ENCODE measurements around the gene PHRF1.

The PHRF1 gene

DNA sequence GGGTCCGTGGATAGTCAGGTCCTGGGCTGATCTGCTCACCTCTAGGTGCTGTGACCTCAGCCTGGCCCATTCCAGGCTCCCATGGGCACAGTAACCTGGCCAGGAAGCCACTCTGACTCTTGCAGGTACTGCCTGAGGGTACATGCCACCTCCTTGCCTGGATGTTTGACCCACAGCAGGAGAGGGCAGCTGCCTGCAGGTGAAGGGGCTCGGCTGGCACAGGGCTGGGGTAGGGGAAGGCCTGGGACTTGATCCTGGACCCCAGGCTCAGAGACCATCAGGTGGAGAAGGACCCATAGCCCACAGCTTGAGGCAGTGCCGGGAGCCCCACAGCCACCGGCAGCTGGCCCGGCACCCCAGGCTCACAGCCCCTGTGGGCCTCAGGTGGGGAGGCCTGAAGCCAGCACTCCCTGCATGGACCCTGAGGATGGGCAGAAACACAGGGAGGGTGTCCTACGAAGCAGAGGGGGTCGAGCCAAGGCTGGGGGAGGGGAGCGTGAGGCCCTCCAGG is 36.2 kb upstream of the PHRF1 start:
- no peak for DNase-seq (ENCODE audit: low spot score)

DNA sequence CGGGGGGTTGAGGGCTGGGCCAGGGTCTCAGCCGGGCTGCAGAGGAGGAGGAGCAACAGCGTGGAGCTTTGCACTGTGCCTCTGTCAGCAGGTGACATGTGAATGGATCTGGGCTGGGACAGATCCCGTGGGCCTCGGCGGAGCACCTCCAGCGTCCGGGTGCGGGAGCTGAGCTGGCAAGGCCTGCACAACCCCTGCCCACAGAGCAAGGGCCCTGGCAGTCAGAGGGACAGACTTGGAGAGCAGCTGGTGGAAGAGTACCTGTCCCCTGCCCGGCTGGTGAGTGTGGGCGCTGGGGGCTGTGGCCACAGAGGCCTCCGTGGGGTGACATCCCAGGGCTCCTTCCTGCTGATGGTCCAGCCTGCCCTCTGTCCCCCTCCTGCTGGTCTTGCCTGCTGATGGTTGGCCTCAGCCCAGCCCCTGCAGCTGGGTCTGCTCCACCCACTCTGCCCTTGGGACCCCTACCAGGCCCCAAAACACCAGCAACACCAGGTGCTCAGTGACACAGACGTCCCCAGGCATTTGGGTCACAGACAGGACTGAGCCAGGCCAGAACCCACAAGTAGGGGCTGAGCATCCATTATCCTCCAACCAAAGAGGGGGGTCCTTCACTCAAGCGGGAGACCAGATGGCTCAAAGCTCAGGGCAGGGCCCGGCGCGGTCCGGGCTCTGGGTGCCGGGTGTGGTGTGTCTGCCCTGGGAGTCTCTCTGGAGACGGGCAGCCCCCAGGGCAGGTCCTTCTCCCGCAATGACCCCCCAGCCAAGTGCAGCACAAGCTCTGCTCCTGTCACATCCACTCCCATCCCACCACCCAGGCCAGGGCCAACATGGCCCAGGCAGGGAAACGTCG is 35.5 kb upstream of the PHRF1 start:
- DNase-seq (ENCODE audit: low spot score) = no peak

DNA sequence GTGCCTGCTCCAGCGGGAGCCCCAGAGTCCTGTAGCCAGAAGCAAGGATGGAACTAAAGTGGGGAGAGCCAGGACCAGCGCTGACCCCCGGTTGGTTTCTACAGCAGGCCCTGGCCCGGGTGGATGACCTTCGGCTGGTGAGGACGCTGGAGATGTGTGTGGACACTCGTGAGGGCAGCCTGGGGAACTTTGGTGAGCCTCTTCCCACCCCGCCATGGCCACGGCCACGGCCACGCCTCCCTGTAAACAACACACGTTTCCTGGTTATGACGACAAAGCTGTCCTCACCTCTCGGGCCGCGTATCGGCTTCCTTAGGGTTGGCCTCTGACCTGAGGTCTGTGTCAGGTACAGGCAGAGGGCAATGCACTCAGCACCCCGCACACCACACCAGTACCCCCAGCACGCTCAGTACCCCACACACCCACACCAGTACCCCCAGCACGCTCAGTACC is 34.8 kb upstream of the PHRF1 start:
- no peak for DNase-seq (ENCODE audit: low spot score)

DNA sequence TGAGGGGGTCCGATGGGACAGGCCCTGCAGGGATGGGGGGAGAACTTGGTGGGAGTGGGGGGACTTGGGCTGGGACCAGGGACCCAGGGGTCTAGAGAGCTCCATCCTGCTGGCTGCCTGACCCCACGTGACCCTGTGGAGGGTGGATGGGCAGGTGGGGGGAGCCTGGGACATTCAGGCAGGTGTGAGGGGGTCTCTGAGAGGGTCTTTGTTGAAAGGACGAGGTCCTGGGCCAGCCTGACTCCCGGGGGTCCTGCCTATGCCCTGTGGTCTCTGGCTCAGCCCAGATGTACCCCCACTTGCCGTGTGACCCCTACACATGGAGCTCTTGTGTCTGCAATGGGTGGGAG is 31.5 kb upstream of the PHRF1 start:
- DNase-seq (ENCODE audit: low spot score) = no peak

DNA sequence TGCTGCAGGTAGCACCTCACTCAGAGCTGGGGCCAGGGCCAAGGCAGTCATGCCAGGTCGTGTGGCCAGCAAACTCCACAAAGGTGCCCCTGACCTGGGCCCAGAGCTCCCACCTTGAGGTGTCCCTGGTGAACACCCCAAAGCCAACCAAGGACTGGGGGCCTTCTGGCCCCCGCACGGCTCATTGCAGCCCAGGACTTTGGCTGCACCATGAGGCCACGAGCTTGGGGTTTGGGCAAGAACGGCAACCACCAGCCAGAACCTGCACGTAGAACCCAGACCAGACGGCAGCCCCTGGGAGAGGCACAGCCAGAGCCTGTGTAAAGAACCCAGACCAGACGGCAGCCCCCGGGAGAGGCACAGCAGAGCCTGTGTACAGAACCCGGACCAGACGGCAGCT is 31.1 kb upstream of the PHRF1 start:
- DNase-seq (ENCODE audit: low spot score) = no peak

DNA sequence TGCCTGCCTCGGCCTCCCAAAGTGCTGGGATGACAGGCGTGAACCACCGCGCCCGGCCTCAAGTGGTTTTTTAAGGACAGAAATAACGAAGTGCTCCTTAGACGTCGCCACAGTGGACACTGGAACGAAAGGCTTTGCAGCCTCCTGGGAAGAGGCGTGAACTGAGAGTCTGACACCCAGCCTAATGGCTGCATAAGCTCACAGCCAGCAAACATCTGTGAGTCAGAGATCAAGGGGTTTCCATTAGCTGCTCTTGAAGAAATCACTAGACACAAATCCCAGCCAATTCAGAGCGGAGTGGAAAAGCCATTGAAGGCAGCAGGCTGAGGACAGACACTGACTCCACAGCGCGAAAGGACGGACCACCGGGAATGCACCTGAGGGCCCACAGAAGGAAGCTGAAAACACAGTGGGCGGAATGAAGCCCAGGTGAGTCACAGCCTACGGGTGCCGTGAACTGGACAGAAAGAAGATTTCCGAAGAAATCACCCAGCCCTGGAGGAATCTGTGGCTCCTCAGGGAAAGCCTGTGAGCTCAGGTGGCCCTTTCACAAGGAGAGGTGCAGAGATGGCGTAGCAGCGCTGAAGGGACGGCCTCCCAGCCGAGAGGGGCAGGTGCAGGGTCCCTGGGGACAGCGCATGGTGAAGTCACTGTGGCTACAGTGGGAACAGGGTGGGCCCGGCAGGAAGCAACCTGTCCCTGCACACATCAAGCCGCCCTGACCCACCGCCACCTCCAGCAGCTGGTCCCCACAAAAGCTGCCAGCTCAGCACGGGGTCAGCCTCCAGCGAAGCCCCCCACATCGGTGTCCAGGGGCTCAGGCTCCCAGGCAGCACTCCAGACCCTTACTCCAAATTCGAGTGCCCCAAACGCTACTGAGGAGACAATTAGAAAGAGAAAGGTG is 27.3 kb upstream of the PHRF1 start:
- DNase-seq (ENCODE audit: low spot score) = no peak

DNA sequence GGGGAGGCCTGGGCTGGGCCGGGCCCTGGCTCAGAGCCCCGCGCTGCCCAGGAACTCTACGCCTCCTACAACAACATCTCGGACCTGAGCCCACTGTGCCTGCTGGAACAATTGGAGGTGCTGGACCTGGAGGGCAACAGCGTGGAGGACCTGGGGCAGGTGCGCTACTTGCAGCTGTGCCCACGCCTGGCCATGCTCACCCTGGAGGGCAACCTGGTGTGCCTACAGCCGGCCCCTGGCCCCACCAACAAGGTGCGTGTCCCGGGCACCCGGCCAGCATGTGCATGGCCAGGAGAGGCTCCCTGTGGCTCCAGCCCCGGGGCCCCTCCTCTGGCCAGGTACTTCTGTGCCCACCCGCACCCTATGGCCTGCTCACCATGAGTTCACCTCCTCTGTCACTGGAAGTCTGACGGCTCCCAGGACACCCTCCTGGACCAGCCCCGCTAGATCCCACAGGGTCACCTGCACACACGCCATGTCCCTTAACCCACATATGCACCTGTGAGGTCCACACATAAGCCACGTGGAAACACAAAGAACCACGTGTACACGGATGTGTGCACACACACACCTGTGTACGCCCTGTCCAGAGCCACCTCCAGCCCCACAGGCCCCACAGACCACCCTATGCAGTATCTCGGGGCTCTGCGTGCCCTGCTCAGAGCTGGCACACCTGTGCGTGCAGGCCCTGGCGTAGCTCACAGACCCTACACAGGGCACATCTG is 26.1 kb upstream of the PHRF1 start:
- DNase-seq (ENCODE audit: low spot score) = no peak

DNA sequence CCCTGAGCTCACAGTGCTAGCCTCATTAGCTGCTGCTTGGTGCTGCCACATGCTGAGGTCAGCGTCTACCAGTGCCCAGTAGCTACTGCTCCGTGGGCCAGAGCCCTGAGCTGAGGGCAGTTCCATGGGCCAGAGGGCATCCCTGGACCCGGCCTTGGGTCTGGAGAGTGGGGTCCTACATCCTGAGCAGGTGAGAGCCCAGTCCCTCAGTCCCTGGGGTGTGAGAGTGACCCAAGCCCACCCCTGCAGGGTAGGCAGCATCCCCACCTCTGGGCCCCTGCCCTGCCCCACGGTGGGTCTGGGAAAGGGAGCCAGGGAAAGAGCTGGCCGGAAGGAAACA is 25.6 kb upstream of the PHRF1 start:
- no peak for DNase-seq (ENCODE audit: low spot score)

DNA sequence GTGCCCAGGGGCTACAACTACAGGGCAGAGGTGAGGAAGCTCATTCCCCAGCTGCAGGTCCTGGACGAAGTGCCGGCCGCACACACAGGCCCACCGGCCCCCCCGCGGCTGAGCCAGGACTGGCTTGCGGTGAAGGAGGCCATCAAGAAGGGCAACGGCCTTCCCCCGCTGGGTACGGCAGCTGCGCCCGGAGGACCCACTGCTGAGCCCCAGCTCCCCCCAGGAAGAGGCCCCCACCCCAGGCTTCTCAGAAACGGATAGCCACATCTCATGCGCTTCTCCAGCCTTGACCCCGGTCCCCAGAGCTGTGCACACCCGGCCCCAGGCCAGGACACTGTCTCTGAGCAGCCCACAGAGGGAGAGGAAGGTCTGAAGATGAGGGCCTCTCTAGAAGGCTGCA is 25.1 kb upstream of the PHRF1 start:
- no peak for DNase-seq (ENCODE audit: low spot score)

DNA sequence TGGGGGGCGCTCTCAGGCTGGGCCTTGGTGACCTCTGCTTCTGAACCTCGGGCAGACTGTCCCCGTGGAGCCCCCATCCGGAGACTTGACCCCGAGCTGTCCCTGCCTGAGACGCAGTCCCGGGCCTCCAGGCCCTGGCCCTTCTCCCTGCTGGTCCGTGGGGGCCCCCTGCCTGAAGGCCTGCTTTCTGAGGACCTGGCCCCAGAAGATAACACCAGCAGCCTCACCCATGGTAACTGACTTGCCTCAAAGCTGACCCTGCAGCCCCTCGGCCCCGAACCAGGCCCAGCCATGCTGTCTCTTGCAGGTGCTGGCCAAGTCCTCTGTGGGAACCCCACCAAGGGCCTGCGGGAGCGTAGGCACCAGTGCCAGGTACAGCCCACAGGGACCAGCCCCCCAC is 24.7 kb upstream of the PHRF1 start:
- no peak for DNase-seq (ENCODE audit: low spot score)

DNA sequence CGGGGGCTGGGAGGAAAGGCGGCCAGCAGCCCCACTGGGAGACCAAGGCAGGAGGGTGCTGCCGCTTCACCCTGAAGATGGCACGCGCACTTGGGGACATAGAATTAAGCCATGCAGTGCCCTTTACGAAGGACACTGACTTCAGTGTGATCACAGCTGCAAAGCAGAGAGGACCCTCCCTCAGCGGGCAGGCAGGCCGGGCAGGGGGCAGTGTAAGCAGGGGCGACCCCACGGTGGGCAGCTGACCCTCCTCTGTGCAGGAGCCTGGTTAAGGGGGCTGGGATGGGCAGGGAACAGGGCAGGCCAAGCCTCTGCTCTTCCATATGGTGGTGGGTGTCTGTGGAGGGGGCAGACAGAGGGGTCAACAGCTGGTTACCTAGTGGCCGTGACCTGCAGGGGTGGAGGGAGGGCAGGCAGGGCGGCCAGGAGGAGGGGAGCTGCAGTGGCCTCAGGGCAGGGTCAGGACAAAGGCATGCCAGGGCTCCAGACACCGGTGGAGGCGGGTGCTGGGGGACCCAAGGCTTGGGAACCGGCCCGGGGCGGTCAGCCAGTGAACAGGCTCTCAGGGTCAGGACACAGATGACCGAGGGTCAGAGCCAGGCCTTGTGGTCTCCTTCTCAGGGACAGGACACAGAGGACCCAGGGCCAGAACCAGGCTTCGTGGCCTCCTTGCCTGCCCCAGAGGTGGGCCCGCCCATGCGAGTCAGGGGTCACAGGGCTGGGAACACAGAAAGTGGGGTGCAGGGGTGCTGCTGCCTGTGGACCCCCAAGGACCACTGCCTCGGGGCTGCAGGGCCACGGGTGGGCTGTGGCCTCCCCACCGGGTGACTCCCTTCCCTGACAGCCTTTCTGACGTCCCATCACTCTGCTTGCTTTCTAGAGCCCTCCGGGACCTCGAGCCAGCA is 22.9 kb upstream of the PHRF1 start:
- DNase-seq (ENCODE audit: low spot score) = no peak

DNA sequence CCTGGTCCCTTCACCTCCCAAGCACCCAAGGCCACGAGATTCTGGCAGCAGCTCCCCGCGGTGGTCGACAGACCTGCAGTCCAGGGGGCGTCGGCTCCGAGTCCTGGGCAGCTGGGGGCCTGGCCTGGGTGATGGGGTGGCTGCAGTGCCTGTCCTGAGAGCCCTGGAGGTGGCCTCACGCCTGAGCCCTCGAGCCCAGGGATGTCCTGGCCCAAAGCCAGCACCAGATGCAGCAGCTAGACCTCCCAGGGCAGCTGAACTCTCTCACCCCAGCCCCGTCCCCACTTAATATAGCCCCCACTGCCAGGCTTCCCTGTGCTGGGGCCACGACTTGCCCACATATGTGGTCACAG is 22.3 kb upstream of the PHRF1 start:
- DNase-seq (ENCODE audit: low spot score) = no peak

DNA sequence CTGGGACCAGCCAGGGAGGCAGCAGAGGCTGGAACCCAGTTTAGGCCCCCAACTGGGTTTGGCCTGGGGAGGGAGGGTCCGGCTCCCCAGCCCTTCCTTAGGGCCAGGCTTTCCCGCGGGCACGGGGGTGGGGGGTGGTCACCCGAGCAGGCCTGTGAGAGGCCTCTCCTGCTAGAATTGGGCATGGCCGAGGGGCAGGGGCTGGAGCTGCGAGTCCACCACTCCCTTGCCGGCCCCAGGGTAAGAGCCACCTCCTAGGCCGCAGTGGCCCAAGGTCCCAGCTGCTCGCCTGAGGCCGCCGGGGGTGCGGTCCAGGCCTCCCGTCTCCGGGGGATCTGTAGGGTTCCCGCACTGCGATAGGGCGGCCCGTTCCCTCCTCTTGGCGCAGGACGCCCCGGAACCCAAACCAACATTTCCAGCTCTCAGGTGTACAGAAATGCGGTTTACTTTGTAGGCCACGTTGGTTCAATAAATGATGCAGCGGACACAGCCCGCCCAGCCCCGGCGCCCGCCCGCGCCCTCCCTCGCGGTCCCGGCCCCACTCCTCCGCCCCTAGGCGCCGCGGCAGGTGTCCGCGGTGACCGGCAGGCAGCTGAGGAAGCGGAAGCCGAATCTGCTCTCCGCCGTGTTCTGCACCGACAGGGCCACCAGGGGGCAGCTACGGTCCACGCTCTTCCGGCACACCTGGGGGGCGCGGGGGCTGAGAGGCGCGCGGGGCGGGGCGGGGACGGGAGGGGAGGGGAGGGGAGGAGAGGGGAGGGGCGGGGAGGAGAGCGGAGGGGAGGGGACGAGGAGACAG is 21.6 kb upstream of the PHRF1 start:
- DNase-seq (ENCODE audit: low spot score) = peak; percentile 78

DNA sequence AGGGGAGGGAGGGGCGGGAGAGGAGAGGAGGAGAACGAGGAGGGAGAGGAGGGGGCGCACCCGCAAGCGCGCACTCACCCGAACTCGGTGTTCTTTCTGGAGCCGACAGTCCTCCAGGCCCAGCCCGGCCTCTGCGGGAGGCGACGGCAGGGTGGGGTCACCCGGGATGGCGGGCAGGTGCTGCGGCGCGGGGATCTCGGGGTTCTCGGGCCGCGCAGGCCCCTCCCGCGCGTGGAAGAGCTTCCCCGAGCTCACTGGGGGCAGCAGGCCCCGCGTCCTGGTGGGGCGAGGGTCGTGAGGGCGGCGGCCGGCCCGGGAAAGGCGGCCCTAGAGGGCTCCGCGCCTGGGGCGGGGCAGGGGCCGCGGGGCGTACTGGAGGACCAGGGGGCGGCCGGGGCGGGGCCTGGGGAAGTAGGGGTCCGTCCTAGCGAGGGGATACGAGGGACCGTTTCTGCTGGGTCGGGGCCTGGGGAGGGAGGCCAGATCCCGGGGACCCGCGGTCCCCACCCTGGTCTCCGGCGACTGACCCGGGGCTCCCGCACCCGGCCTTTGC is 21.0 kb upstream of the PHRF1 start:
- no peak for DNase-seq (ENCODE audit: low spot score)

DNA sequence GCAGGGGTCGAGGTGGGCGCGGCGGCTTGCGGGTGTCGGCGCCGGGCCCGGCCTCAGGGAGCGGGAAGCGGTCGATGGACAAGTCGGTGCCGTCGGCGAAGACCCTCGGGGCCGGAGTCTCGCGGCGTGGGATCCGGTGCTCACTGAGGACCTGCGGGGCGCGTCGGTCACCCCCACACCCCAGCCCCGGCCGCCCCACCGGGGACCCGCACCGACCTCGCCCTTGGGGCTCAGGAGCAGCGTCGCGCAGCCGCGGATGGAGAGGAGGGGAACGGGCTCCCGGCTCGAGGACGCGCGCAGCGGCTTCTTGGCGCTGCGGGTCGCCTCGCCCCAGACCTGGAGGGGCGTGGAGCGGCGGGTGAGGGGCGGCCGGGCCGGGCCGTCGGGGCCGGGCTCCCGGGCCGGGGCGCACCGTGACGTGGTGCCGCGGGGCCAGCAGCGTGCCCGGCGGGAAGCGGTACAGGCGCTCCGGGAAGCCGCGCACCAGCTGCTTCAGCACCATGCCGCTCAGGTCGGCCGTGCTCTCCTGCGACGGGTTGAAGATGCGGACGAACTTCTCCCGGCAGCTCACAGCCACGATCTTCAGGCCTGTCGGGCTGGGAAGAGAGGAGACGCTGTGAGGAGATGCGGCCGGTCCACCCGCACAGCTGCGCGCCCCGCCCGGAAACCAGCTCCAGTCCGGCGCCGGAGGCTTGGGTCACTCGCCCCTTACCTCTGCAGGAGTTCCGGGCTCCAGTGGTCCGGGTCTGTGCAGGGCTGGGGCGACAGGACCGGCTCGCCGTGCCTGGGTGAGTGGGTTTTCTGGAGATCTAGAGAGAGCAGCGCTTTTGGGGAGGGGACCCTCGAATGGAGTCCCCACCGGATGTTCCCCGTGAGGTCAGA is 20.2 kb upstream of the PHRF1 start:
- DNase-seq (ENCODE audit: low spot score) = no peak

DNA sequence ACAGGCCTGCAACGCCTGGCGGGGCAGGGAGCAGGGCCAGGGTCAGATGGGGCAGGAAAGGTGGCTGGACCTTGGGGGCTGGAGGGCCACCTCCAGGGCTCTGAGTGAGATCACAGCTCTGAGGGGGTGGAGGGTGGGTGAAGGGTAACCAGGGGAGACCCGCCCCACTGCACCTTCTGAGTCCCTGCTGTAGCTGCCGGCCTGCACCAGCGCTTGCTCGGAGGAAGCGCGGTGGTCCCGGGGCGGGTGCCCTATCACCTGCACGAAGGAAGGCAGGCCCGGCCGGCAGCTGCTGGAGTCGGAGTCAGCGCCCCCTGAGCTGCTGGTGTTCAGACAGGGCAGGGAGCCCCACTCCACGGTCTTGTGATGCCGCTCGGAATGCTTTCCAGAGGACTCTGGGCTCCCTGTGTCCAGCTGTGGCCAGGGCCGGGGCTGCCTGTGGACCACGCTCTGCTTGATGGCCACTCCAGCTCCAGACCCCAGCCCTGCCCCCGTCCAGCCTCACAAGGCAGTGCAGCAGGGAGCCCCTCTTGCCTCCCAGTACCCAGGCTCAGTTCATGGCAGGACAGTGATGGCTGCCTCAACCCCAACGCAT is 19.5 kb upstream of the PHRF1 start:
- no peak for DNase-seq (ENCODE audit: low spot score)

DNA sequence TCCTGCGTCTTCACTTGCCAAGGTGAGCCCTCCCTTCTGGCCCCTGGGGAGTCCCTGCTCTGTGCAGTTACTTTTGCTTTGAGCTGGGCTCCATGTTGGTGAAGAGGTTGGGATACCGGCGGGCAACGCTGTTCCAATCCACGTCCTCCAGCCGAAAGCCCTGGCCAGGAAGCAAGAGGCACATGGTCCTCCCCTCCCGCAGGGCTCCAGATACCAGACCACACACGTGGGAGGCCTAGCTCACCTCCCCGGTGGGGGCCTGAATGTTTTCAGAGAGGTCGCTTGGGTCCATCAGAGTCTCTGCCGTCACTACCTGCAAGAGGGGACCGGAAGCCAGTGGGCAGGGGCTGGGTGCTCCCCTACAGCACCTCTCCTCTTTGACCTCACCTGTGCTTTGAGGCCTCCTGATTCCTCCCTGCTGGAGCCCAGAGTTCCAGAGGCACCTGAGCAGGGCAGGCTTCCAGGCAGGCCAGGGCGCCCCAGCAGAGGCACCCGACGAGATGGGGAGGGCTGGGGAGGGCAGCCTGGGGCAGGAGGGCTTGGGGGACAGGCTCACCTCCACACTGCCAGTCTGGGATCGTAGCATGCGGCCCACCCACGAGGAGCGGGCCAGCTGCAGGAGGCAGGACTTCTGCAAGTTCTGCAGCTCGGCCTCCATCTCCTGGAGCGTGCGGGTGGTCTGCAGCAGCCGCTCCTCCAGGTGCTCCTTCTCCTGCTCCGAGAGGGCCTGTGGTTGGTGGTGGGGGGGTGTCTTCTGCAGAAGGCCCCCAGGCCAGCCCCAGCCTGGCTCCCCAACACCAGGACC is 18.7 kb upstream of the PHRF1 start:
- no peak for DNase-seq (ENCODE audit: low spot score)

DNA sequence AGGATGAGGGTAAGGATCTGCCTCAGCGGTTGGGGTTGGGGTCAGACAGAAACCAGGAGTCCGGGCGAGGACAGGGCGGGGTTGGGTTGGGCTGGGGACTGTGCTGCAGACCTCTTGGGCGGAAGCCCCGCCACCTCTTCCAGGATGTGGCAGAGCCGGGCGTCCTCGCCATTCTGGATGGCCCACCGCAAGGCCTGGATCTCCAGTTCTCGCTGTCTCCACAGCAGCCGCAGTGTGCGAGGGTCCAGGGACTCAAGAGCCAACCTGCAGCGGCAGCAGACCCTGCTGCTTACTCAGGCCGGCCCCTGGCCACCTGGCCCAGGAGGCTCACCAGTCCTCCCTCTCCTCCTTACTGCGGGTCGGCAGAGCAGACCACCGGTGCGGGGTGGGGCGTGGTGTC is 17.8 kb upstream of the PHRF1 start:
- no peak for DNase-seq (ENCODE audit: low spot score)

All from germinal center (tissue), 1 donor.